ENCODE results near the gene C16orf95.
A peak's percentile ranks its signal among the peaks of the same experiment; 100 is the strongest.

The C16orf95 gene

GRCh38 chr16:87325423-87325858, 8.2 kb upstream of the C16orf95 start:
- TF ChIP-seq CTCF (IDR thresholded peaks at IDR 0.05) = no peak
- Histone ChIP-seq H3K27ac (peak overlapping the region in 1 of 2 donors; percentile 53), H3K4me3 (no peak overlapping the region)
- no peak for DNase-seq (ENCODE audit: low spot score)

GRCh38 chr16:87324411-87325275, 7.5 kb upstream of the C16orf95 start:
- Histone ChIP-seq H3K27ac (peak overlapping the region in 1 of 2 donors; percentile 21), H3K4me3 (no peak overlapping the region)
- TF ChIP-seq CTCF (IDR thresholded peaks at IDR 0.05) = peak; percentile 65
- no peak for DNase-seq (ENCODE audit: low spot score)

GRCh38 chr16:87323727-87324410, 6.7 kb upstream of the C16orf95 start:
- no peak for DNase-seq (ENCODE audit: low spot score)
- Histone ChIP-seq H3K27ac (no peak overlapping the region), H3K4me3 (no peak overlapping the region)
- TF ChIP-seq CTCF (IDR thresholded peaks at IDR 0.05) = no peak

DNA sequence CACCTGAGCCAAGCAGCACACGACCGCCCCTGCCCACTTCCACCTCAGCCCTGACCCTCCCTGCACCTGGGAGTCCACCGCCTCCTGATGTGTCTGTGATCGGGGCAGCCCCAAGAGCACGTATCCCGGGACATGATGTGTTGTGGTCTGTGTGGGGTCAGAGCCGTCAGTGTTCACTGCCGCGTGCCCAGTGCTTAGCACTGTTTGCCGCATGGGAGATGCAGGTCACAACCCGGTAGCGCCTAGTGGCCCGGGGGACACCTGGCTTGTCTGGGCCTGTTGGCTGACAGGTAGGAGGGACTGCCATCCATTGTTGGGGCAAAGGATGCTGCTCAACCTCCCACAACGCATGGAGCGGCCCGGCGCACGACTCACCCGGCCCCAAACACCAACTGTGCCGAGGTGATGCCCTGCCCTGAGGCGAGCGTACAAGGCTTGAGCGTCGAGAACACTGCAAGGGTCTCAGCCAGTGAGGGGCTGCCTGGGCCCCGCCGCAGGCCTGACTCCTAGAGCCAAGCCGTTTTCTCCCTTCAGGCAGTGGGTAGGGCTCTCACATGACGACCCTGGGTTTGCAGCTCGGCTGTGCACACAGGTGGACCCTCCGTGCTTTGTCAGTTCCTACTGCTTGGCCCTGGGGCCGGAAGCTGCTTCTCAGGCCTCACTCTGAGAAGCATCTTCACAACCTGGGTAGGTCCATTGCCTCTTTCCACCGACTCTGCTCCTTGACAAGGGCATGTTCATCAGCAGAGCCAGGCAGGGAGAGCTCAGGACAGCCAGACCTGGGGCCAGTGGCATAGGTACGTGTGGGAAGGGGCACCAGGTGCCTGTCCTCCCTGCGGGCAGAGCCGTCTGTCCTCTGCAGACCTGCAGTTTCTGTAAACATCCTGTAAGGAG, 5.9 kb upstream of the C16orf95 start:
- no peak for TF ChIP-seq CTCF (IDR thresholded peaks at IDR 0.05)
- H3K27ac ChIP-seq = no peak overlapping the region
- no peak for DNase-seq (ENCODE audit: low spot score)
- H3K4me3 ChIP-seq = no peak overlapping the region

- DNase-seq (ENCODE audit: low spot score) = no peak
- no peak for TF ChIP-seq CTCF (IDR thresholded peaks at IDR 0.05)
- no peak overlapping the region for H3K27ac ChIP-seq
- no peak overlapping the region for H3K4me3 ChIP-seq
Measured at GRCh38 chr16:87322360-87322759, 5.2 kb upstream of the C16orf95 start.

GRCh38 chr16:87321336-87322107, 4.3 kb upstream of the C16orf95 start:
- DNase-seq (ENCODE audit: low spot score) = no peak
- no peak overlapping the region for H3K27ac ChIP-seq
- no peak overlapping the region for H3K4me3 ChIP-seq
- TF ChIP-seq CTCF (IDR thresholded peaks at IDR 0.05) = no peak
